Head of caudate nucleus (tissue), 42 donors: ENCODE measurements around the gene CFAP91.
"Not testable (repeated sequence)": the region's sequence is repeated elsewhere in the genome, so short reads cannot be mapped to it uniquely, and the experiment has no call there.

ENCODE experiments used
- DNase-seq, 42 donors: peaks; one replicate each; pipeline versions ENCODE4 v3.0.0 to v3.0.0-alpha.2; 2020 to 2021; ENCODE audit warnings: mixed read lengths in 7 of 42
- intact Hi-C: fragments of 100-400 bp; cut with DNase I; formaldehyde crosslinking; loops from one replicate; pipeline ENCODE4 v1.15.0; 2022

CFAP91 gene

DNA sequence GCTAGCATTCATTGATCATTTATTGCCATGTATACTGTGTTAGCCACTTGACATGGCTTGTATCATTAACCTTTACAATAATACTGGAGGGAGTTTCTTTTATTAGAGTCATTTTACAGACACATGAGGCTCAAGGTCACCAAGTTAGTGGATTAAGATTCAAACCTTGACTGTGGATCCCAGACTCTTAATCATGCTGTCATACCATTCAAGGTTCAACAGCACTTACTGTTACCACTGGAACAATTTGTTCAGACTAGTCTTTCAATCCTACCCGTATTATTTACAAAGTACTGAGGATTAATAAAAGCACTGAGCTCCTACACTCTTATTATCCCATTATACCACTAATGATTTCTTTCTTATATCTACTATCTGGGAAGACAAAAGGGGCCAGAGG, 26.8 kb upstream of the CFAP91 start:
- intact Hi-C loops = loop anchor here (10.0 kb wide), 1 partner anchor 211 kb away; the partner anchor contains the start of genes POGLUT1 and TMEM39A

DNA sequence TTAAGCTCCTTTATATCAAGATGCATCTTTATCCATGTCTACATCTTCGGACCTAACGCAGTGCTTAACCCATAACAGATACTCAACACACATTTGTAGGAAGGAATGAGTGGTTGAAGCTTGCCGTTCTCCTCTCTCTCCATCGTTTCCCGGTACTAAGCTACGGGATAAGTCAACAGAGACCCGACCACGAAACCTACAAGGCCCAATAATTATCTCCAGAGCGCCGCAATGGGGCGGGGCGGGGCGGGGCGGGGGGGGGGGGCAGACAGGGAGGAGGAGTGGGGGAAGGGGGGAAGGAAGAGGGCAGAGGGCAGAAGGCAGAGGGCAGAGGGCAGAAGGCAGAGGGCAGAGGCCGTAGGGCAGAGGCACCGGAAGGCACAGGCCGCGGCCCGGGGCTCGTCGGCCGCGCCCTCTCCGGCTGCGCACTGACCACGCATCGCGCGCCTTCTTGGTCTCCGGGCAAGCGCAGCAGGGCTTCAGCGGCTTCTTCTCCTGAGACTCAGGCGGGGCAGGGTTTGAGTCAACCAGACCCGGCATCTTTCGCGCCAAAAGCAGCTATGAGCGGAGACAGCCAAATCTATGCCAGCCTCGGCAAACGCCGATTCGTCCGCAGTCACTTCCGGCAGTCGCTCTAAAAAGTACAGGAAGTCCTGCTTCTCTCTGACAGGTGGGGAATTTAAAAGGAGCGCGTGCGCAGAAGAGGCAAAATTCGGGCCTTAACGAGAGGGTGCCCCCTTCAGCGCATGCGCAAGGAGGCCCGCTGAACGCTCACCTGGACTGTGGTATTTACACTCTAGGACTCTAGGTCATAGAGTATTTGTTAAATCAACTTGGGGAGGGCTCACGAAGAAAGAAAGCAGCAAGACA, 25.8 kb upstream of the CFAP91 start, which contains the start of gene COX17:
Gene COX17 (minus strand): TSS at position 636 of the 870 bp plus-strand sequence. CDS start 96 bp downstream, at position 540.
- peak; percentile 82 to 97 (median 92) for DNase-seq
- intact Hi-C loops = loop anchor here (10.0 kb wide), 1 partner anchor 212 kb away; the partner anchor contains the start of genes POGLUT1 and TMEM39A

More for the DNA sequence above, 26.8 kb upstream of the CFAP91 start:
- no peak for DNase-seq

DNA sequence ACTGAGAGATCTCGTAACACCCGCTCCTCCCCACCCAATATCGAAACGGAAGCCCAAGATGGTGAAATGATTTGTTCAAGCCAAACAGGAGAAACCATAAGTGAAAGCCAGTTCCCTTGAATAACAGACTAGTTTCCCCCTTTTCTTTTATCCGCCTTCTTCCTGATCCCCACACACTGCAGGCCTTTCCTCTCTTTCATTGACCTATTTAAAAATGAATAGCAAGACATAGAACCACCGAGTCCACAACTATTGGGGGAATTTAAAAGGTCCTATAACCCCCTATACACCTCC, 25.2 kb upstream of the CFAP91 start:
- no peak for DNase-seq
- intact Hi-C loops = loop anchor here (10.0 kb wide), 1 partner anchor 213 kb away; the partner anchor contains the start of genes POGLUT1 and TMEM39A

- DNase-seq = not testable (repeated sequence)
- intact Hi-C loops = loop anchor here (10.0 kb wide), 1 partner anchor 213 kb away; the partner anchor contains the start of genes POGLUT1 and TMEM39A
These were observed 24.6 kb upstream of the CFAP91 start for GRCh38 chr3:119678209-119678608.

GRCh38 chr3:119679874-119680273, 22.9 kb upstream of the CFAP91 start:
- intact Hi-C loops = loop anchor here (10.0 kb wide), 1 partner anchor 215 kb away; the partner anchor contains the start of genes POGLUT1 and TMEM39A

DNA sequence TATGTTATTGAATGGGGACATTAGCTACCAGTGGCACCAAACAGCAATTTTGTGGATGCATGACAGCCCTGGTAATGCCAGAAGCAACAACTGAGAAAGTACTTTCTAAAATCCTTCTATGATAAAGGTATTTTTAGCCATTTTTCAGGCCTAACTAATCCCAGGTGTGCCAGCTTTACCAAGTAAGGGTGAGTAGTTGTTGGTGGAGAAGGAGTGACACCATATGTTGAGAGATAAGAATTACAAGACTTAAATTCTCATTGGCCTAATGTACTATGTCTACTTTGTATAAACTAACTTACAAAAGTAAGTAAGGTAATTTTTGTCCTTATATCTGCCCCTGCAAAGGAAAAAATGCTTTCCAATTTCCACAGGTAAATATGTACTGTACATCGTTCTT, 21.5 kb upstream of the CFAP91 start:
- DNase-seq = peak in 2 of 42 donors; percentile 11 to 17
- intact Hi-C loops = no loop called here

More at GRCh38 chr3:119679874-119680273, 22.9 kb upstream of the CFAP91 start:
- no peak for DNase-seq

DNA sequence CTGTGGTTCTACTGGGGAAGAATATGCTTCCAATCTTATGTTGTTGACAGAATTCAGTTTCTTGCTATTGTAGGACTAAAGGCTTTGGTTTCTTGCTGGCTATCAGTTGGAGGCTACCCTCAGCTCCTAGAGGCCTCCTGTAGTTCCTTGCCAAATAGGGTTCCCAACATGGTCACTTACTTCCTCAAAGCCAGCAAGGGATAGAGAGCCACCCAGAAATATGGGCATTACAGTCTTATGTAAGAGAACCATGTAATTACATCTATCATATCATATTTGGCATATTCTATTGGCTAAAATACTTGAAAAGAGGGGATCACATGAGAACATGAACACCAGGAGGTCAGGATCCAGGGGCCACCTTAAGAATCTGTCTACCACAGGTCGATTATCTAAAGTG, 19.4 kb upstream of the CFAP91 start:
- intact Hi-C loops = no loop called here
- DNase-seq = no peak

DNA sequence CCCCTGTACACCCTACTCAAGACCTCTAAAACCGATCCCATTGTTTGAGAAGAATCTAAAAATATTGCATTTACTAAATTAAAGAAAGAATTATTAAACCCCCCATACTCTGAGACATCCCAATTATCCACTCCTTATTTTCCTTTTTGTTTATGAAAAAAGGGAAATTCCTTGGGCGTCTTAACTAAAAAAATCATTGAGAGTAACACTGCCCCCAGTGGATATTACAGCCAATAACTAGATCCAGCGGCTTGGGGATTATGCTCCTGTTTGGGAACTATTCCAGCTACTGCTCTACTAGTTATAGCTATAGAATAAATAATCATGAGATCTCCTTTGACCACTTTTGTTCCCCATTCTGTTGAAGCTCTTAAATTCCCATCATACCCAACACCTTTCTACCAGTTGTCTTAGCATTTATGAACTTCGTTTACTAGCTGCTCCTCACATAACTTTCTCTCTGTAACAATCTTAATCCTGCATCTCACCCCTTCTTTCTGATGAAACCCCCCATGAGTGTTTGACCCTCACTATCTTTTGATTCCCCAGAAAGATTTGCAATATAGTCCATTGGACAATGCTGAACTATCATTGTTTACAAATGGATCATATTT, 12.7 kb upstream of the CFAP91 start:
- intact Hi-C loops = no loop called here
- DNase-seq = no peak

DNA sequence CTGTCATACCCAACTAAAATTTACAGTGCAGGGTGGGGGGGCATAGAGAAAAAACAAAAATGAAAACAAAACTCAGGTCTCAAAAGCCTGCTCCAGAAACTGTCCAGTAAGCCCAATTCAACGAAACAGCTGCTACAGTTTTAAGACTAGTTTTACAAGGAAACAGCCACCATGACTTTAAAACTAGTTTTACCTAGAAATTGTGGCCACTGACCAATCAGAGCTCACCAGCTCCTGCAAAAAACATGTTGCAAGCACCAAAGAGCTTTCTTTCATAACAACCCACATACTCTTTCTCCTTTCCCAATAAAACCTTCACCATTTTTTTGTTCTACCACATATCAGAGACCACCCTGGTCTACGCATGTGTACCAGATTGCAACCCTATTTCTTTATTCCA, 7.3 kb upstream of the CFAP91 start:
- DNase-seq = no peak
- intact Hi-C loops = no loop called here

DNA sequence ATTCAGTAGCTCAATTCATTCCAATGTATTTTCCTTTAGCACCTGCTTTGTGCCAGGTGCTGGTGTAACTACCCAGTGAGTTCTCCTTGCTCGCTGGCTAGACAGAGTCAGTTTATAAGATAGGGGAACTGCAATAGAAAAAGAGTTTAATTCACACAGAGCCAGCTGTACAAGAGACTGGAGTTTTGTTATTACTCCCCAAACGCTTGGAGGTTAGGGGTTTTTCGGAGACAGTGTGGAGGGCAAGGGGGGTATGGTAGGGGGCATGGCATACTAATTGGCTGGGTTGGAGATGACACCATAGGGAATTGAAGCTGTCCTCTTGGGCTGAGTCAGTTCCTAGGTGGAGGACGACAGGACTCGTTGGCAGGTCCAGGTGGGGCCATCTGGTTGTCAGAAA, 5.4 kb upstream of the CFAP91 start:
- DNase-seq = no peak
- intact Hi-C loops = no loop called here

GRCh38 chr3:119700269-119700919, 2.4 kb upstream of the CFAP91 start:
- intact Hi-C loops = no loop called here
- DNase-seq = no peak

DNA sequence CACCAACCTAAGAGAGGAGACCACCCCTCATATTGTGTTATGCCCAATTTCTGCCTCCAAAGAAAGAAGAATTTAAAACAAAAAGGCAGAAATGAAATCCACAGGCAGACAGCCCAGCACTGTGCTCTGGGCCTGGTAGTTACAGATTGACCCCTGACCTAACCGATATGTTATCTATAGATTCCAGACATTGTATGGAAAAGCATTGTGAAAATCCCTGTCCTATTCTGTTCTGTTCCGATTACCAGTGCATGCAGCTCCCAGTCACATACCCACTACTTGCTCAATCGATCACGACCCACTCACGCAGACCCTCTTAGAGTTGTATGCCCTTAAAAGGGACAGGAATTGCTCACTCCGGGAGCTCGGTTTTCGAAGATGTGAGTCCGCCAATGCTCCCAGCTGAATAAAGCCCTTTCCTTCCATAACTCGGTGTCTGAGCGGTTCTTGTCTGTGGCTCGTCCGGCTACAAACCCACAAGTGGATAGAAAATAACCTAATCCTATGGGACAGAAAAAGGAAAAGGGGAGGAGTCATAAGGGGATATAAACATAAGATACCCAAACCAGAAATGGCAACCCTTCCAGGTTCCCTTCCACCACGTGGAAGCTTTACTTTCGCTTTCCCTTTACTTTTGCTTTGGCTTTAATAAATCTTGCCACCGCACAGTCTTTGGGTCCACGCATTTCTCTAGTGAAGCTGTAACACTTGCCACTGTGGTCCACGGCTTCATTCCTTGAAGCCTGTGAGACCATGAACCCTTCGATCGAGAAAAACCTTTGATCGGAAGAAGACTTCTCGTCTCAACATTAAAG, 1.7 kb upstream of the CFAP91 start:
- intact Hi-C loops = no loop called here
- no peak for DNase-seq

DNA sequence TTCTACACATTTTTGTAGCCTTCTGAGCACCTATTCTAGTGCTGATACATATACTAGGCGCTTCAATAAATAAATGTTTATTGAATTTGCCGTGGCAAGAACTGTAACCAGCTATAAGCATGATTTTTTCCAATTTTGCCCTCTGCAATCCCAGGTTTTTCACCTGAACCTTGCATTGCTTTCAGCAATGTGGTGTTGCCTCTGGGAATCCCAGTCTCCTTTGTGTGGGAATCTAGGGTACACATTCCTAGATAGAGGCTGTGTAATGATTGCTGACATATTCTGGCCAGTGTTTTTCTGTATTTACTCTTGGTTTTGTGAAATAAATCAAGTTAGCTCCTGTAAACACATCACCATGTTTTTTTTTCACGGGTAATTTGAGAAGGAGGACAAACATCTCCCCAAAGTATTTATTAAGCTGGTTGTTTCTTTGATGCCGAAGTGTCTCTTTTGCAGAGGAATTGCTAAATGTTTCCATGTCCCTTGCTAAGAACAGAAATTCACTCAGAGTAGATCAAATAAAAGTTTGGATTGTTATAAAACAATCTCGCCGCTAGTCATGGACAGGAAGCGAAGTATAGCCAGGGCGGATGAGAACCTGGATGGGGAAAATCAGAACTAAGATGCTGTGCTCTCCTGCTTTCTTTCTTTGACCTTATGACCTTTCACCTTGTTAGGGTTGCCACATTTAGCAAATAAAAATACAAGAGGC, 1.2 kb downstream of the CFAP91 start:
- intact Hi-C loops = no loop called here
- no peak for DNase-seq

- intact Hi-C loops = no loop called here
These were observed 12.3 kb downstream of the CFAP91 start for GRCh38 chr3:119715105-119715504.

DNA sequence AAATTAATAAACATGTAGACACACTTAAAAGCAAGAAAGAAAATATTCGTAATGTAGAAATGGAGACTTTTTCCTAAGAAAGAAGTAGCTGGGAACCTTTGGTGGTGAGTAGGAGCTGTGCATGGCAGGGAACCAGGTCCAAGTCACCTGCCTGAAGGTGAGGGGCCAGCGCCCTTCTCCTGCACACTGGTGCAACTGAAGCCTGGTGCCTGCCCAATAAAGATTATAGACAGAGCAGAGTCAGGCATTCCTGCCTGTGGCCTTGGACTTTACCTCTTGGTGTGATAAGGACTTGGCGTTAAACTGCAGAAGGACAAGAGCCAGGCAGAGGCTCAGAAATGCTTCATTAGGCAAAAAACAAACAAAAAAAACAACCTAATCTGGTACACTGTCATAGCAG, 14.2 kb downstream of the CFAP91 start:
- intact Hi-C loops = no loop called here
- no peak for DNase-seq

More at GRCh38 chr3:119715105-119715504, 12.3 kb downstream of the CFAP91 start:
- no peak for DNase-seq

GRCh38 chr3:119717520-119717919, 14.7 kb downstream of the CFAP91 start:
- intact Hi-C loops = no loop called here
- DNase-seq = no peak

DNA sequence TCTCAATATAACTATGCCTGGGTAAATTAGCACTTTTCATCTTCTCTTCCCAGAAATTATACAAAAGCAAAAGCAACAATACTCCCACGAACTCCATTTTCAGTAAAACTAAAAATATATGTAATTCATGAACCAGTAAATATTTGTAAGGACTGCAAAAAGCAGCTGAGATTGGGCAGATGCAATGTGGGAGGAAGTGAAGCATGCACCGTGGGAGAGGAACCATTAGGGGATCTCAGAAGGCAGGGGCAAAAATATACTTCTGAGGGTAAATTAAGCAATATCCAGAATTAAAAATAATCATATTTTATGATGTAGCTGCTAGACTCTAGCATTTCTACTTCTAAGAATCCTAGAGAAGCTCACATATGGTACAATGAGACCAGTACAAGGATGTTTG, 20.2 kb downstream of the CFAP91 start:
- no peak for DNase-seq
- intact Hi-C loops = no loop called here

DNA sequence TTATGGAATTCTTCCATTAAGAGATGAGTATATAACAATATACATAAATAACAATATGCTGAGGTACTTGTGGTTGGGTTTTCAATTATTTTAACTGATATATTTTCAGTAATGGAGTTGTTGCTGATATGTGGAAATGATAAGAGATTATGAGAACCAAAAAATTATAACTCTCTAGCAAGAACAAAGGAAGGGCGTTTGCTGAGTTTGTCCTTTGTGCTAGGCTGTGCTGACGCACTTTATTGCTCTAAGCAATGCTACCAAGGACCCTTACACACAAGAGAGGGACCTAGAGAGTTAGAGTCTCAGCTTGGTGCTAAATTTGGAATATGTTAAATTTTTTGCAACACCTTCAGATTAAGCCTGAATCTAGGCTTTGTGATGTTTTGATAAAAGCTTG, 24.1 kb downstream of the CFAP91 start:
- DNase-seq = no peak
- intact Hi-C loops = no loop called here
